ENCODE measurements around the gene HOXA4. TPM values are rescaled to one million over a fixed set of nuclear protein-coding genes. Genes with fewer than 3 reads are reported as not detected.

HOXA4 gene
- total RNA-seq, 1 experiment from 2014 or later: 4.8 TPM

- Mint-ChIP-seq H3K9me3 (ENCODE audit: unreplicated experiment) (no peaks in the 10 kb centered on the region), H3K36me3 (ENCODE audit: insufficient read depth, unreplicated experiment) (peaks cover 11% of the 10 kb centered on the region), H3K27me3 (ENCODE audit: insufficient read depth, unreplicated experiment) (no peaks in the 10 kb centered on the region), H3K4me1 (ENCODE audit: low read depth, unreplicated experiment) (no peaks in the 10 kb centered on the region), H3K4me3 (ENCODE audit: unreplicated experiment) (no peak overlapping the region), H3K27ac (ENCODE audit: unreplicated experiment) (no peak overlapping the region)
- Histone ChIP-seq H3K36me3 (ENCODE audit: control insufficient read depth, insufficient read depth, low read length) (no peaks in the 10 kb centered on the region; the same call in 1 of the 2 replicates), H3K27me3 (replicated peaks; ENCODE audit: control insufficient read depth, insufficient read depth, low read length) (no peaks in the 10 kb centered on the region), H3K4me3 (ENCODE audit: low read depth, low read length) (no peak overlapping the region), H3K4me1 (peaks cover 24% of the 10 kb centered on the region), H3K9me3 (no peaks in the 10 kb centered on the region)
- intact Hi-C loops (cut with micrococcal nuclease; ENCODE audit: unreplicated experiment): no loop called here
- ChIA-PET CTCF (no interaction called here), POLR2A (no interaction called here)
- no peak for TF ChIP-seq CTCF (IDR thresholded peaks at IDR 0.05; ENCODE audit: insufficient read depth in 1 of 2, low read depth in 1 of 2, low read length in 1 of 2, severe bottlenecking in 1 of 2, unreplicated experiment in 1 of 2)
- no TSS peak for BruUV-seq (replicated peaks)
- peak in 1 of 2 experiments; percentile 26 for DNase-seq
Observed at GRCh38 chr7:27144781-27145164, 14.2 kb upstream of the HOXA4 start.

GRCh38 chr7:27143950-27144780 is 13.6 kb upstream of the HOXA4 start:
- intact Hi-C loops (cut with micrococcal nuclease; ENCODE audit: unreplicated experiment): no loop called here
- H3K9me3 ChIP-seq: no peaks in the 10 kb centered on the region
- POLR2A ChIA-PET: interaction anchor here (0.6 to 1.1 kb wide), 2 partner anchors 22 to 282 kb away, joined by 3 to 5 read pairs; no protein-coding TSS in a partner anchor
- Mint-ChIP-seq H3K36me3 (ENCODE audit: insufficient read depth, unreplicated experiment) (peaks cover 11% of the 10 kb centered on the region), H3K27ac (ENCODE audit: unreplicated experiment) (no peak overlapping the region), H3K4me3 (ENCODE audit: unreplicated experiment) (peak overlapping the region; percentile 78), H3K4me1 (ENCODE audit: low read depth, unreplicated experiment) (no peaks in the 10 kb centered on the region), H3K27me3 (ENCODE audit: insufficient read depth, unreplicated experiment) (no peaks in the 10 kb centered on the region), H3K9me3 (ENCODE audit: unreplicated experiment) (no peaks in the 10 kb centered on the region)
- H3K27me3 ChIP-seq (replicated peaks; ENCODE audit: control insufficient read depth, insufficient read depth, low read length): no peaks in the 10 kb centered on the region
- no peak for TF ChIP-seq CTCF (IDR thresholded peaks at IDR 0.05; ENCODE audit: insufficient read depth in 1 of 2, low read depth in 1 of 2, low read length in 1 of 2, severe bottlenecking in 1 of 2, unreplicated experiment in 1 of 2)
- H3K4me3 ChIP-seq (ENCODE audit: low read depth, low read length): no peak overlapping the region; the same call in 1 of the 2 replicates
- CTCF ChIA-PET: interaction anchor here (0.6 to 1.5 kb wide), 6 partner anchors 29 to 775 kb away, joined by 3 to 4 read pairs (median 3); partner anchors contain the start of gene SKAP2
- H3K36me3 ChIP-seq (ENCODE audit: control insufficient read depth, insufficient read depth, low read length): no peaks in the 10 kb centered on the region; the same call in 1 of the 2 replicates
- no peak for DNase-seq
- peaks cover 18% of the 10 kb centered on the region for H3K4me1 ChIP-seq
- BruUV-seq (replicated peaks): no TSS peak

- Histone ChIP-seq H3K4me3 (ENCODE audit: low read depth, low read length) (peak within 1 kb of the TSS; percentile 57), H3K36me3 (ENCODE audit: control insufficient read depth, insufficient read depth, low read length) (no peaks in the 10 kb centered on the region; the same call in 1 of the 2 replicates), H3K4me1 (peaks cover 9% of the 10 kb centered on the region), H3K27me3 (replicated peaks; ENCODE audit: control insufficient read depth, insufficient read depth, low read length) (no peaks in the 10 kb centered on the region), H3K9me3 (no peaks in the 10 kb centered on the region)
- intact Hi-C loops (cut with micrococcal nuclease; ENCODE audit: unreplicated experiment): no loop called here
- Mint-ChIP-seq H3K27me3 (ENCODE audit: insufficient read depth, unreplicated experiment) (no peaks in the 10 kb centered on the region), H3K4me3 (ENCODE audit: unreplicated experiment) (peak within 1 kb of the TSS; percentile 78), H3K36me3 (ENCODE audit: insufficient read depth, unreplicated experiment) (peaks cover 11% of the 10 kb centered on the region), H3K4me1 (ENCODE audit: low read depth, unreplicated experiment) (no peaks in the 10 kb centered on the region), H3K27ac (ENCODE audit: unreplicated experiment) (peak within 1 kb of the TSS; percentile 13), H3K9me3 (ENCODE audit: unreplicated experiment) (no peaks in the 10 kb centered on the region)
- TF ChIP-seq CTCF (IDR thresholded peaks at IDR 0.05; ENCODE audit: insufficient read depth in 1 of 2, low read depth in 1 of 2, low read length in 1 of 2, severe bottlenecking in 1 of 2, unreplicated experiment in 1 of 2): peak; percentile 60 to 68
- POLR2A ChIA-PET: interaction anchor here (0.6 to 1.1 kb wide), 2 partner anchors 21 to 281 kb away, joined by 3 to 5 read pairs; no protein-coding TSS in a partner anchor
- CTCF ChIA-PET: interaction anchor here (0.6 to 1.5 kb wide), 7 partner anchors 28 to 774 kb away, joined by 3 to 4 read pairs (median 3); partner anchors contain the start of gene SKAP2
- BruUV-seq (replicated peaks): no TSS peak
- peak; percentile 79 to 81 for DNase-seq
Observed at GRCh38 chr7:27143023-27143949, 12.7 kb upstream of the HOXA4 start, which contains the start of gene HOXA5. Gene HOXA5 (minus strand): TSS chr7:27143681. CDS start chr7:27143607, 74 bp downstream.

Data from Caco-2 (cell line).